Gastroesophageal sphincter (tissue), 4 donors: ENCODE measurements around the gene C1GALT1. TPM values are rescaled to one million over a fixed set of nuclear protein-coding genes. Genes with fewer than 3 reads are reported as not detected.

ENCODE experiments used
- ATAC-seq: fragments of 150-250 bp; one replicate; pipeline ENCODE4 v1.9.1; 2016; ENCODE audit warnings: mild to moderate bottlenecking, moderate library complexity
- H3K27ac ChIP-seq, 4 donors: fragments of 200-600 bp; sonication (generic) in 3 of 4; 1 replicate in 3 of 4; 2 replicates in 1 of 4; pipeline ENCODE4 v1.5.1; 2016 to 2019
- H3K27me3 ChIP-seq: fragments of 200-600 bp; sonication (generic); one replicate; pipeline ENCODE4 v1.5.1; 2019
- H3K36me3 ChIP-seq, 2 donors: fragments of 200-600 bp; sonication (generic); one replicate each; pipeline ENCODE4 v1.5.1; 2019; ENCODE audit warnings: control low read depth in 1 of 2
- H3K4me1 ChIP-seq, 3 donors: fragments of 200-600 bp; sonication (generic); 1 replicate in 2 of 3; 2 replicates in 1 of 3; pipeline ENCODE4 v1.5.1; 2016 to 2019; ENCODE audit warnings: control low read depth in 2 of 3
- H3K4me3 ChIP-seq, 2 donors: fragments of 200-600 bp; sonication (generic); one replicate each; pipeline ENCODE4 v1.5.1; 2019; ENCODE audit warnings: mild to moderate bottlenecking in 1 of 2, moderate library complexity in 1 of 2
- H3K9me3 ChIP-seq, 3 donors: fragments of 200-600 bp; sonication (generic); one replicate each; pipeline ENCODE4 v1.5.1; 2017 to 2019; ENCODE audit warnings: control low read depth in 2 of 3
- CTCF ChIP-seq, 4 experiments: fragments of 200-600 bp in 2 of 4; fragments of 450-650 bp in 2 of 4; sonication (generic) in 1 of 4; IDR thresholded peaks; one replicate each; pipeline ENCODE4 v1.5.1; 2017 to 2019; ENCODE audit warnings: antibody characterized with exemption in 4 of 4, mild to moderate bottlenecking in 2 of 4, moderate library complexity in 2 of 4
- EP300 ChIP-seq: sonication (generic); formaldehyde crosslinking; IDR thresholded peaks from one replicate; pipeline ENCODE4 v1.6.1; 2017; ENCODE audit warnings: antibody characterized with exemption, mild to moderate bottlenecking
- POLR2A ChIP-seq, 2 donors: fragments of 450-650 bp; IDR thresholded peaks; one replicate each; pipeline ENCODE4 v1.6.1; 2017; ENCODE audit warnings: antibody characterized with exemption in 2 of 2, mild to moderate bottlenecking in 2 of 2, moderate library complexity in 1 of 2
- POLR2AphosphoS5 ChIP-seq: sonication (generic); formaldehyde crosslinking; IDR thresholded peaks from one replicate; pipeline ENCODE4 v1.6.1; 2017; ENCODE audit warnings: antibody characterized with exemption
- WGBS, 2 donors: methylation state at CpG; one replicate each; pipeline ENCODE4 v1.1.5; 2018; ENCODE audit warnings: low coverage in 1 of 2; 5-methylcytosine and 5-hydroxymethylcytosine counted together
- total RNA-seq, 4 donors: library from RNA; depleted of rRNA; stranded (reverse); fragments of >200 nt; gene quantifications; one replicate each; pipeline ENCODE4 v1.1.0, GENCODE V29; 2016

Gene C1GALT1
- total RNA-seq, 4 donors from 2014 or later: 11.7 to 34.6 (median 12.7) TPM

GRCh38 chr7:7235347-7235746, 53.0 kb downstream of the C1GALT1 start:
- H3K9me3 ChIP-seq: peaks cover 0 to 9% (median 0%) of the 10 kb centered on the region in 3 donors
- ATAC-seq: no peak
- H3K27ac ChIP-seq: no peak overlapping the region
- WGBS, 2 donors: 75 to 82% methylated on average over 3 of the region's 3 CpGs
- no peak for TF ChIP-seq EP300
- TF ChIP-seq CTCF (IDR thresholded peaks at IDR 0.05): no peak
- no peak for TF ChIP-seq POLR2A (IDR thresholded peaks at IDR 0.05)
- no peak for TF ChIP-seq POLR2AphosphoS5
- H3K4me3 ChIP-seq: no peak overlapping the region
- H3K4me1 ChIP-seq: peaks cover 0 to 5% (median 0%) of the 10 kb centered on the region in 3 donors
- peaks cover 0 to 23% of the 10 kb centered on the region in 2 donors for H3K36me3 ChIP-seq
- no peaks in the 10 kb centered on the region for H3K27me3 ChIP-seq

GRCh38 chr7:7236041-7236440, 53.7 kb downstream of the C1GALT1 start:
- H3K9me3 ChIP-seq: peaks cover 0 to 3% (median 0%) of the 10 kb centered on the region in 3 donors
- H3K4me3 ChIP-seq: no peak overlapping the region
- H3K27ac ChIP-seq: no peak overlapping the region
- TF ChIP-seq POLR2AphosphoS5: no peak
- ATAC-seq: no peak
- H3K36me3 ChIP-seq: peaks cover 0 to 23% of the 10 kb centered on the region in 2 donors
- H3K27me3 ChIP-seq: no peaks in the 10 kb centered on the region
- peaks cover 0 to 5% (median 0%) of the 10 kb centered on the region in 3 donors for H3K4me1 ChIP-seq
- WGBS, 2 donors: 78 to 85% methylated on average over 1 of the region's 1 CpG

GRCh38 chr7:7237201-7237977, 55.0 kb downstream of the C1GALT1 start:
- H3K27ac ChIP-seq: no peak overlapping the region
- peaks cover 0 to 23% of the 10 kb centered on the region in 2 donors for H3K36me3 ChIP-seq
- H3K4me1 ChIP-seq: peaks cover 0 to 5% (median 0%) of the 10 kb centered on the region in 3 donors
- 55 to 74% methylated on average over 4 of the region's 4 CpGs for WGBS, 2 donors
- H3K9me3 ChIP-seq: no peaks in the 10 kb centered on the region
- H3K4me3 ChIP-seq: no peak overlapping the region
- no peaks in the 10 kb centered on the region for H3K27me3 ChIP-seq
- TF ChIP-seq EP300 (no peak), POLR2A (IDR thresholded peaks at IDR 0.05) (no peak), CTCF (IDR thresholded peaks at IDR 0.05) (no peak), POLR2AphosphoS5 (no peak)
- no peak for ATAC-seq

GRCh38 chr7:7237978-7238267, 55.6 kb downstream of the C1GALT1 start:
- Histone ChIP-seq H3K36me3 (peaks cover 0 to 23% of the 10 kb centered on the region in 2 donors), H3K27ac (no peak overlapping the region), H3K4me3 (no peak overlapping the region), H3K27me3 (no peaks in the 10 kb centered on the region), H3K4me1 (peaks cover 0 to 5% (median 0%) of the 10 kb centered on the region in 3 donors), H3K9me3 (no peaks in the 10 kb centered on the region)
- WGBS, 2 donors: 38 to 63% methylated on average over 1 of the region's 1 CpG
- TF ChIP-seq POLR2A (IDR thresholded peaks at IDR 0.05) (no peak), EP300 (no peak), CTCF (IDR thresholded peaks at IDR 0.05) (no peak), POLR2AphosphoS5 (no peak)
- ATAC-seq: no peak

- H3K36me3 ChIP-seq: peaks cover 0 to 23% of the 10 kb centered on the region in 2 donors
- 100% methylated on average over 1 of the region's 1 CpG; no CpG with 5 or more reads in 1 of the 2 donors for WGBS, 2 donors
These were observed 57.0 kb downstream of the C1GALT1 start for GRCh38 chr7:7239346-7239745.

More at GRCh38 chr7:7239346-7239745, 57.0 kb downstream of the C1GALT1 start:
- no peak for TF ChIP-seq POLR2AphosphoS5
- no peak for TF ChIP-seq EP300
- TF ChIP-seq POLR2A (IDR thresholded peaks at IDR 0.05): no peak
- no peak for TF ChIP-seq CTCF (IDR thresholded peaks at IDR 0.05)
- no peak for ATAC-seq
- H3K4me3 ChIP-seq: no peak overlapping the region
- no peak overlapping the region for H3K27ac ChIP-seq
- H3K4me1 ChIP-seq: peaks cover 0 to 9% (median 0%) of the 10 kb centered on the region in 3 donors
- no peaks in the 10 kb centered on the region for H3K9me3 ChIP-seq
- no peaks in the 10 kb centered on the region for H3K27me3 ChIP-seq
